SW480 (cell line): ENCODE results near the gene RUSC2.
"Not testable (repeated sequence)": the region's sequence is repeated elsewhere in the genome, so short reads cannot be mapped to it uniquely, and the experiment has no call there.

Source experiments
- DNase-seq: peaks from one replicate; pipeline ENCODE4 v3.0.0-alpha.2; 2016; ENCODE audit warnings: low spot score

RUSC2 gene

DNA sequence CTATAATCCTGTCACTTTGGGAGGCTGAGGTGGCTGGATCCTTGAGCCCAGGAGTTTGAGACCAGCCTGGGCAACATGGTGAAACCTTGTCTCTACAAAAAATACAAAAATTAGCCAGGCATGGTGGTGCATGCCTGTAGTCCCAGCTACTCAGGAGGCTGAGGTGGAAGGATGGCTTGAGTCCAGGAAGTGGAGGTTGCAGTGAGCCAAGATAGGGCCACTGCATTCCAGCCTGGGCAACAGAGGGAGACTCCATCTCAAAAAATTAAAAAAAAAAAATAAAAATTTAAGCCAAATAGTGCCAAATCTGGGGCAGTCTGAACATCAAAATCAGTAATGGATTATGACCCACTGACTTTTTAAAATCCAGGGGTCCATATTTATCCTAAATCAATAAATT is 33.6 kb downstream of the RUSC2 start:
- not testable (repeated sequence) for DNase-seq

DNA sequence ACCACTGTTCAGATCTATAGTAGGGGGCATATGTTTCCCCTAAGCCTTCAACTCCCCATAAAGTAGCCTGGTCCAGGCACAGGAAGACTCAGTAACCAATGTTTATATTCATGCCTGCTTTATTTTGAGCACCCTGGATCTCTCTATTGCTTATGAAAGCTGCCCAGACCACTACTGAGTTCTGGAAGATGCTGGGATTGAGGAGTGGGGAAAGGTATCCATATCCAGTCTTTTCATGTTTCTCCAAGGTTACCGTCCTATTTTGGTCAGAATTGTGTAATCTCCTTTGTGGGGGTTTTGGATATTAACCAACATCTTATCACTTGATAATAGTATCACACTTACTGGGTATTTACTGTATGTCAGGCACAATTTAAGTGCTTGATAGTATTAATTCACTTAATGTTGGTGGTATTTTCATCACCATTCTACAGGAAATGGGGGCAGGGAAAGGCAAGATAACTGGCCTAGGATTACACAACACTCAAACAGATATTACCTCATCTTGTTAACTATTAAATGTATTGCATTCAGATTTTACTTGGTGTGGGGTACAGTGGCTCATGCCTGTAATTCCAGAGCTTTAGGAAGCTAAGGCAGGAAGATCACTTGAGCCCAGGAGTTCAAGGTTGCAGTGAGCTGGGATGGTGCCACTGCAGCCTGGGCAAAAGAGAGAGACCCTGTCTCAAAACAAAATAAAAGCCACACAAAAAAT is 36.3 kb downstream of the RUSC2 start:
- no peak for DNase-seq

DNA sequence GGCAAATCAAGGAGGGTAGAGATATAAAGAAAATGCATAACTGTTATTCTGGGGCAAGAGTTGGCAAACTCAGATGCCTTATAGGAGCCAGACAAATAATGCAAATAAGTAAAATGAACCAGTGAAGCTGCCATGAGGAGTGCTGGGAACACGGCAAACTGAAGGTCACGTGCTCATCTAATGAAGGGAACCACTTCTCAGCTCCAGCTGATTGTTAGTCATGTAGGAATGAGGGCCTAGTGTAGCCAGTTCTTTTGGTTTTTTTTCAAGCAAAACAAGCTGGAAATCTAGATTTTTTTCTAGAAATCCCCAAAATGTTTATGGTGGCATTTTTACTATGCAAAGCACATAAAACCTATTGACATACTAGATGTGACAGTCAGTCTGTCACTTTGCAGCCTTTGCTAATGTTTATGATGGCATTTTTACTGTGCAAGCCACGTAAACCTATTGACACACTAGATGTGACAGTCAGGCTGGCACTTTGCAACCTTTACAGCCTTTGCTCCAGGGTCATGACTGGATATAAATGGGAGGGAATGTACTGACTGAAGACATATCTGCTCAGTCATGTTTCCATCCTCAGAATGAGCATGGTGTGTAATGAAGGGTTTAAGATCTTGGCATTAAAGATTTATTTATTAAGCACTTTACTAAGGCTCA is 39.4 kb downstream of the RUSC2 start:
- DNase-seq: no peak

DNA sequence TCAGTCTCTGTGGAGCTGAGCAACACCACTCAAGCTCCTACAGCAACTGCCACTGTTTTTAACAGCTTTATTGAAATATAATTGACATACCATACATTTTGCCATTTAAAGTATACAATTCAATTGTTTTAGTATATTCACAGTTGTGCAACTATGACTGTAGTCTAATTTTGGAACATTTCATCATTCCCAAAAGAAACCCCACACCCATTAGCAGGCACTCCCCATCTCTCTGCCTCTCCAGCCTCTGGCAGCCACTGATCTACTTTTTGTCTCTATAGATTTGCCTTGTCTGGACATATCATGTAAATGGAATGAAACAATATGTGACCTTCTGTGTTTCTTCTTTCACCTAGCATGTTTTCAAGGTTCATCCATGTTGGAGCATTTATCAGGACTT is 43.5 kb downstream of the RUSC2 start:
- DNase-seq: no peak

DNA sequence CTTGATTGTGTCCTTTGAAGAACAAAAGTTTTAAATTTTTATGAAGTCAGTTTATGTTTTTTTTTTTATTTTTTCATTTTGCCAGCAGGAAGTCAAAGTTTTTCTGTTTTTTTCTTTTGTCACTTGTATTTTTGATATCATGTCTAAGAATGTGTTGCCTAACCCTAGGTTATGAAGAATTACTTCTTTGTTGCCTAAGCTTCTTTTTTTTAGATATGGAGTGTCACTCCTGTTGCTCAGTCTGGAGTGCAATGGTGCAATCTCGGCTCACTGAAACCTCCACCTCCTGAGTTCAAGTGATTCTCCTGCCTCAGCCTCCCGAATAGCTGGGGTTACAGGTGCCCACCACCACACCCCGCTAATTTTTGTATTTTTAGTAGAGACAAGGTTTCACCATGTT is 45.0 kb downstream of the RUSC2 start:
- not testable (repeated sequence) for DNase-seq

DNA sequence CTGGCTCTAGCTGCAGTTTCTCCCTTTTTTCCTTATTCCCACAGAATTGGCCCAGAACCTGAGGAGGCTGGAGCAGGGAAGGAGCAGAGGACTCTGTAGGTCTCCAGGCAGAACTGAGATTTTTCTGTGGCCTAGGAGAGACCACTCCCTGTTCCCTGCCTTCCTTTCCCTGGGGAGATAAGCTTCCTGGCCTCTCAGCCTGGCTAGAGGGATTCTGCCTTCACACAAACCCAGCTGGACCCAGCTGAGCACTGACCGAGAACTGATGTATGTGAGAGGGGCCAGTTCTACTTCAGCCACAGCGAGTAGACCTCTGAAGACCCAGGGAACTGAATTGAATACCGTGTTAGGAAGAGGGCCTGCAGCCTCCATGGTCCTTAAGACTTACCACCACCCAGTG is 48.0 kb downstream of the RUSC2 start:
- DNase-seq: no peak

DNA sequence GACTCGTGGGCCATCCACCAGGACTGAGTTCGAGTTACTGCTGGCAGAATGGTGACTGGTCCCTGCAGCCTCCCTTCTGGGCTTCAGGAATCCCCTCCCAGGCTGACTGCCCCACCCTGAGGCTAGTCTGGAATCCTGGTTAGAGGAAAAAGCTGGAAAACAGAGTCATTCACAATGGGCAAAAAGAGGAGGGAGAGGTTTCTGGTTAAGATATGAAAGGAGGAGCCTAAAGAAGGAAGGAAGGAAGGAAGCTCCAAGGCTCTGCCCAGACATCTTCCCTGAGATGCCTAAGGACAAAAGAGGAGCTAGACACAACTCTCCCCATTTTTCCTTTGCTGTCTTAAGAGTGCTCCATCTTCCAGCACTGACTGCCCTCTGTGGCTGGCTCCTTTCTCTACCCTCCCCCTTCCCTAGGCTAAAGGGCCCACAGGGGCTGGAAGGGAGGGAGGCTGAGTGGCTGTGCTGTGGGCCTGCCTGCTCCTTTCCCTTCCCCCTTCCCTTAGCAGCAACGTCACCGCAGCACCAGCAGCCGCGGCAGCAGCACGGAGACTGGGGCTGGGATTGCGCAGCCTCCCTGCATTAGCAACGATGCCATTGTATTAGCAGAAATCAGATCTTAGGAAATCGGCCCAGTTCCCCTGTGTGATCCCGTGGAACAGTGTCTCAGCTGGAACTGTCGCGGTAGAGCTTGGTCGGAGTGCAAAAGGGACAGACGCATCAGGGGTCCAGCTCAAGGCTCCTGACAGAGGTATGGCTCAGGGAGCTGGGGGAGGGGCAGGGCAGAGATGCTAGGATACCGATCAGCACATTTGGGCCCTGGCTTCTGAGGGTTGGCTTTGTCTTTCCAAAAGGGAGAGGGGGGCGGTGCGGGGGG is 48.7 kb downstream of the RUSC2 start:
- no peak for DNase-seq
